ENCODE measurements around the gene TEX2.

TEX2 gene

GRCh38 chr17:64151016-64151368 lies 112.1 kb downstream of the TEX2 start:
- Histone ChIP-seq H3K4me3 (replicated peaks; ENCODE audit: insufficient read depth, low read length) (no peak overlapping the region), H3K27me3 (ENCODE audit: insufficient read depth, poor library complexity, severe bottlenecking) (no peaks in the 10 kb centered on the region), H3K27ac (replicated peaks) (peak overlapping the region; percentile 29)
- DNase-seq (ENCODE audit: low read depth in 1 of 2, low spot score in 1 of 2): no peak
- TF ChIP-seq POLR2AphosphoS5 (IDR thresholded peaks at IDR 0.05; ENCODE audit: low read depth) (no peak), GABPA (IDR thresholded peaks at IDR 0.05; ENCODE audit: low read depth) (no peak), SPI1 (IDR thresholded peaks at IDR 0.05; ENCODE audit: borderline replicate concordance, low read depth) (no peak), REST (IDR thresholded peaks at IDR 0.05; ENCODE audit: insufficient replicate concordance, low read depth) (no peak)
- TF ChIP-seq, protein P1, sequence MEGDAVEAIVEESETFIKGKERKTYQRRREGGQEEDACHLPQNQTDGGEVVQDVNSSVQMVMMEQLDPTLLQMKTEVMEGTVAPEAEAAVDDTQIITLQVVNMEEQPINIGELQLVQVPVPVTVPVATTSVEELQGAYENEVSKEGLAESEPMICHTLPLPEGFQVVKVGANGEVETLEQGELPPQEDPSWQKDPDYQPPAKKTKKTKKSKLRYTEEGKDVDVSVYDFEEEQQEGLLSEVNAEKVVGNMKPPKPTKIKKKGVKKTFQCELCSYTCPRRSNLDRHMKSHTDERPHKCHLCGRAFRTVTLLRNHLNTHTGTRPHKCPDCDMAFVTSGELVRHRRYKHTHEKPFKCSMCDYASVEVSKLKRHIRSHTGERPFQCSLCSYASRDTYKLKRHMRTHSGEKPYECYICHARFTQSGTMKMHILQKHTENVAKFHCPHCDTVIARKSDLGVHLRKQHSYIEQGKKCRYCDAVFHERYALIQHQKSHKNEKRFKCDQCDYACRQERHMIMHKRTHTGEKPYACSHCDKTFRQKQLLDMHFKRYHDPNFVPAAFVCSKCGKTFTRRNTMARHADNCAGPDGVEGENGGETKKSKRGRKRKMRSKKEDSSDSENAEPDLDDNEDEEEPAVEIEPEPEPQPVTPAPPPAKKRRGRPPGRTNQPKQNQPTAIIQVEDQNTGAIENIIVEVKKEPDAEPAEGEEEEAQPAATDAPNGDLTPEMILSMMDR (IDR thresholded peaks at IDR 0.05; ENCODE audit: insufficient read depth, low read length): no peak

DNA sequence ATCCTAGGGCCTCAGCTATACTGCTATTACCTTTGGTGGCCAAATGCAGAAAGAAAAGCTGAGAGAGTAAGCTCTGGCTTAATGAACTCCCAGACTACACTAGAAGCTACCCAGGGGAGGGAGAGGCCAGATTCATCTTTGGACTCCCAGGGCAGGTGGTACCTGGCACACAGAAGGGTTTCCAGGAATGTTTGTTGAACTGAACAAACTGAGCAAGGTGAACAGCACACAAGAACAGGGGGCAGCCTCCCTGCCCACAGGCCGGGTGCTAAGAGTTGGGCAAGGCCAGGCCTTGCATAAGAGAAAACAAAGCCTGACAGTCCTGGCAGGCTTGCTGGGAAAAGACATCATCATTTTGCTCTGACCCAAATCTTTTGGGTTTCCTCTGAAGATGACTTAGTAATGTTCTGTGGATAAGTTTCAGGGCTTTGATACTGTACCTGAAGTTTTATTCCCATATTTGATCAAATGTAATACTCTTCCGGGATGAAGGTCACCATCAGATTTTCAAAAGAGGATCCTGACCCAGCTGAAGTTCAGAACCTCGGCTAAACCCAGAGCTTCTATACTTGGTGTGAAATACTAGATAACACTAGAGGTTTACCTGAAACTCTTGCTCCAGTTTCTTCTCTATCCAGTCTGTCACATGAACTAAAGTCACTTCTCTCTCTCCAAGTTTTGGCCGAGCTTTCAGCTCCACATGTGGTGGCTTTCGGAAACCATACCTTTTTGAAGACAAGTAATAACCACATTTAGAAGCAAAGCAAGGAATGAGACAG lies 112.6 kb downstream of the TEX2 start:
- H3K27me3 ChIP-seq (ENCODE audit: insufficient read depth, poor library complexity, severe bottlenecking): no peaks in the 10 kb centered on the region
- H3K27ac ChIP-seq (replicated peaks): peak overlapping the region; percentile 29
- H3K4me3 ChIP-seq (replicated peaks; ENCODE audit: insufficient read depth, low read length): no peak overlapping the region
- peak in 1 of 2 experiments; percentile 66 for DNase-seq (ENCODE audit: low read depth in 1 of 2, low spot score in 1 of 2)
- TF ChIP-seq, protein P1 (IDR thresholded peaks at IDR 0.05; ENCODE audit: insufficient read depth, low read length): no peak
- TF ChIP-seq POLR2AphosphoS5 (IDR thresholded peaks at IDR 0.05; ENCODE audit: low read depth): 0 out of 2 replicates have a peak, but pooled peaks have one; percentile 24

GRCh38 chr17:64149196-64149595 lies 113.9 kb downstream of the TEX2 start:
- Histone ChIP-seq H3K27ac (replicated peaks) (peak overlapping the region; percentile 2; the same call in 1 of the 2 replicates), H3K27me3 (ENCODE audit: insufficient read depth, poor library complexity, severe bottlenecking) (no peaks in the 10 kb centered on the region), H3K4me3 (replicated peaks; ENCODE audit: insufficient read depth, low read length) (no peak overlapping the region)
- no peak for DNase-seq (ENCODE audit: low read depth in 1 of 2, low spot score in 1 of 2)
- no peak for TF ChIP-seq REST (IDR thresholded peaks at IDR 0.05; ENCODE audit: insufficient replicate concordance, low read depth)
- TF ChIP-seq POLR2AphosphoS5 (IDR thresholded peaks at IDR 0.05; ENCODE audit: low read depth): no peak
- no peak for TF ChIP-seq GABPA (IDR thresholded peaks at IDR 0.05; ENCODE audit: low read depth)
- TF ChIP-seq, protein P1 (IDR thresholded peaks at IDR 0.05; ENCODE audit: insufficient read depth, low read length): no peak
- TF ChIP-seq SPI1 (IDR thresholded peaks at IDR 0.05; ENCODE audit: borderline replicate concordance, low read depth): no peak

Measured in HL-60 (cell line).